ENCODE measurements around the gene BPIFB1.

Gene BPIFB1

GRCh38 chr20:33299111-33299603 is 16.1 kb downstream of the BPIFB1 start:
- peak; percentile 60 for DNase-seq

GRCh38 chr20:33301192-33301930 is 18.3 kb downstream of the BPIFB1 start:
- no peak for DNase-seq

- no peak for DNase-seq
Observed at GRCh38 chr20:33303595-33303994, 20.6 kb downstream of the BPIFB1 start.

GRCh38 chr20:33304046-33304445 is 21.0 kb downstream of the BPIFB1 start:
- DNase-seq: no peak

GRCh38 chr20:33305589-33306057 is 22.6 kb downstream of the BPIFB1 start:
- no peak for DNase-seq

GRCh38 chr20:33306228-33306627 is 23.2 kb downstream of the BPIFB1 start:
- DNase-seq: no peak

GRCh38 chr20:33306807-33307206 is 23.8 kb downstream of the BPIFB1 start:
- DNase-seq: no peak

GRCh38 chr20:33308668-33309067 is 25.7 kb downstream of the BPIFB1 start:
- DNase-seq: no peak

GRCh38 chr20:33309631-33310030 is 26.6 kb downstream of the BPIFB1 start:
- no peak for DNase-seq

- DNase-seq: no peak
Observed at GRCh38 chr20:33310327-33310899, 27.4 kb downstream of the BPIFB1 start.

- DNase-seq: no peak
Observed at GRCh38 chr20:33311011-33311410, 28.0 kb downstream of the BPIFB1 start.

- no peak for DNase-seq
Observed at GRCh38 chr20:33311996-33312395, 29.0 kb downstream of the BPIFB1 start.

GRCh38 chr20:33312583-33312982 is 29.6 kb downstream of the BPIFB1 start:
- no peak for DNase-seq

GRCh38 chr20:33313686-33314314 is 30.8 kb downstream of the BPIFB1 start:
- no peak for DNase-seq

- no peak for DNase-seq
Observed at GRCh38 chr20:33316343-33316742, 33.3 kb downstream of the BPIFB1 start.

- DNase-seq: no peak
Observed at GRCh38 chr20:33316958-33317357, 33.9 kb downstream of the BPIFB1 start.

GRCh38 chr20:33317424-33318095 is 34.5 kb downstream of the BPIFB1 start:
- DNase-seq: no peak

- no peak for DNase-seq
Observed at GRCh38 chr20:33318096-33318429, 35.0 kb downstream of the BPIFB1 start.

- no peak for DNase-seq
Observed at GRCh38 chr20:33320006-33320405, 37.0 kb downstream of the BPIFB1 start.

GRCh38 chr20:33322456-33322855 is 39.4 kb downstream of the BPIFB1 start:
- no peak for DNase-seq

GRCh38 chr20:33323236-33323635 is 40.2 kb downstream of the BPIFB1 start:
- DNase-seq: no peak

- no peak for DNase-seq
Observed at GRCh38 chr20:33325350-33325749, 42.3 kb downstream of the BPIFB1 start.

All from CD4-positive, alpha-beta T cell treated with Interferon gamma for 1 hour (primary cell).